GM13977 (cell line): ENCODE data around the gene HSD17B1.
A peak's percentile ranks its signal among the peaks of the same experiment; 100 is the strongest.

ENCODE experiments used
- DNase-seq: peaks from one replicate; pipeline ENCODE4 v3.0.0; 2012; ENCODE audit warnings: low spot score
- CTCF ChIP-seq: IDR thresholded peaks from 2 replicates; pipeline ENCODE4 v1.5.1; 2012; ENCODE audit warnings: mild to moderate bottlenecking, control low read depth; ENCODE audit not compliant: insufficient read depth; ENCODE audit errors: extremely low read depth, missing control alignments
- in situ Hi-C: fragments of 300-500 bp; cut with MboI; formaldehyde crosslinking; loops from one replicate; pipeline ENCODE4 v1.12.0; 2022; ENCODE audit warnings: low sequenced_read_pairs, low pct_unique_long_range_greater_than_20kb, mixed read lengths, inconsistent platforms; ENCODE audit not compliant: unreplicated experiment

The HSD17B1 gene

GRCh38 chr17:42566215-42566882, 13.6 kb downstream of the HSD17B1 start:
- no peak for DNase-seq
- in situ Hi-C loops = loop anchor here (25.0 kb wide), 1 partner anchor 371 kb away; no protein-coding TSS in a partner anchor
- no peak for TF ChIP-seq CTCF

- no peak for TF ChIP-seq CTCF
- in situ Hi-C loops = loop anchor here (25.0 kb wide), 1 partner anchor 370 kb away; no protein-coding TSS in a partner anchor
- DNase-seq = peak; percentile 100
Observed at GRCh38 chr17:42566883-42567573, 14.3 kb downstream of the HSD17B1 start, which contains the start of gene MLX. MLX (plus strand) TSS chr17:42567100; CDS start chr17:42567125, 25 bp downstream.

- TF ChIP-seq CTCF = no peak
- DNase-seq = no peak
- in situ Hi-C loops = loop anchor here (25.0 kb wide), 1 partner anchor 369 kb away; no protein-coding TSS in a partner anchor
Observed at GRCh38 chr17:42568341-42569111, 15.8 kb downstream of the HSD17B1 start.

GRCh38 chr17:42571435-42572225, 18.9 kb downstream of the HSD17B1 start:
- no peak for DNase-seq
- in situ Hi-C loops = loop anchor here (10.0 to 25.0 kb wide), 3 partner anchors 113 to 366 kb away; partner anchors contain the start of genes CCR10, CNTNAP1 and RAMP2
- TF ChIP-seq CTCF = no peak

- no peak for DNase-seq
- in situ Hi-C loops = loop anchor here (10.0 to 25.0 kb wide), 3 partner anchors 112 to 364 kb away; partner anchors contain the start of genes CCR10, CNTNAP1 and RAMP2
- TF ChIP-seq CTCF = no peak
Observed at GRCh38 chr17:42573095-42573494, 20.4 kb downstream of the HSD17B1 start.
